ENCODE data around the gene HOTAIR. TPM values are rescaled to one million over a fixed set of nuclear protein-coding genes. Genes with fewer than 3 reads are reported as not detected.

HOTAIR gene
- total RNA-seq, 1 experiment from 2014 or later: not detected

- Mint-ChIP-seq H3K4me1 (peaks cover 10 to 38% of the 10 kb centered on the region in 2 experiments), H3K4me3 (no peak overlapping the region), H3K9me3 (peaks cover 0 to 2% of the 10 kb centered on the region in 2 experiments; a peak in 1 of 5 replicates), H3K36me3 (ENCODE audit: insufficient read depth in 1 of 3, low read depth in 3 of 3) (no peaks in the 10 kb centered on the region), H3K27me3 (ENCODE audit: low read depth) (peaks cover 100% of the 10 kb centered on the region), H3K27ac (no peak overlapping the region)
- no peak overlapping the region for H3K14ac ChIP-seq (ENCODE audit: insufficient read depth, low read length)
- H3K79me1 ChIP-seq (ENCODE audit: insufficient read depth, low read depth, low read length, poor library complexity, severe bottlenecking): no peaks in the 10 kb centered on the region
- no peak overlapping the region for H2AFZ ChIP-seq (ENCODE audit: low read length)
- H3K23ac ChIP-seq (ENCODE audit: insufficient read length, low read depth, low read length): no peak overlapping the region
- H3K4me1 ChIP-seq (ENCODE audit: insufficient read depth, low read length): no peaks in the 10 kb centered on the region
- H2BK5ac ChIP-seq (ENCODE audit: insufficient read length, low read length): no peak overlapping the region
- no peak overlapping the region for H3T11ph ChIP-seq (ENCODE audit: low read length)
- H4K5ac ChIP-seq (ENCODE audit: insufficient read length, low read depth, low read length): no peak overlapping the region
- peaks cover 5% of the 10 kb centered on the region for H3K23me2 ChIP-seq (ENCODE audit: insufficient read length, low read depth, low read length, poor library complexity, severe bottlenecking)
- H4K8ac ChIP-seq (replicated peaks; ENCODE audit: insufficient read length, low read depth, low read length): no peak overlapping the region
- no peak overlapping the region for H3K18ac ChIP-seq (ENCODE audit: insufficient read length, low read depth, low read length)
- no peaks in the 10 kb centered on the region for H3K9me3 ChIP-seq (ENCODE audit: control insufficient read depth, low read depth, low read length)
- H2BK120ac ChIP-seq (ENCODE audit: low read depth, low read length, poor library complexity, severe bottlenecking): no peak overlapping the region
- no peak overlapping the region for H2BK12ac ChIP-seq (ENCODE audit: insufficient read length, low read depth, low read length)
- H2AK5ac ChIP-seq (ENCODE audit: insufficient read length, low read length): no peak overlapping the region
- H4K91ac ChIP-seq (ENCODE audit: insufficient read length, low read depth, low read length): no peak overlapping the region
- H3K4ac ChIP-seq (ENCODE audit: low read depth, low read length): no peak overlapping the region
- no peak overlapping the region for H3K4me2 ChIP-seq (ENCODE audit: insufficient read depth, insufficient read length, low read length)
- H3K9ac ChIP-seq (ENCODE audit: extremely low read depth, insufficient read length, low read length): no peak overlapping the region
- H3K79me2 ChIP-seq (ENCODE audit: insufficient read depth, low read length): no peaks in the 10 kb centered on the region
- no peak overlapping the region for H3K27ac ChIP-seq (ENCODE audit: insufficient read length, low read depth, low read length)
- H3K56ac ChIP-seq (ENCODE audit: insufficient read length, low read depth, low read length): no peak overlapping the region
- DNase-seq: no peak
- no peaks in the 10 kb centered on the region for H4K20me1 ChIP-seq (ENCODE audit: control insufficient read depth, insufficient read depth, insufficient read length)
- no CpG with 5 or more reads among the region's 6 CpGs for WGBS (ENCODE audit: extremely low coverage, insufficient read length, low lambda C conversion rate)
- no peak for TF ChIP-seq CTCF (conservative IDR thresholded peaks at IDR 0.05)
- H2BK15ac ChIP-seq (ENCODE audit: low read depth, low read length): no peak overlapping the region
- H3K27me3 ChIP-seq (ENCODE audit: insufficient read depth, low read length): peaks cover 94% of the 10 kb centered on the region
- no peak overlapping the region for H2BK20ac ChIP-seq (ENCODE audit: low read depth, low read length, poor library complexity, severe bottlenecking)
Measured at GRCh38 chr12:54012631-54013409, 38.1 kb upstream of the HOTAIR start.
